ENCODE results near the gene LPIN1.

DNA sequence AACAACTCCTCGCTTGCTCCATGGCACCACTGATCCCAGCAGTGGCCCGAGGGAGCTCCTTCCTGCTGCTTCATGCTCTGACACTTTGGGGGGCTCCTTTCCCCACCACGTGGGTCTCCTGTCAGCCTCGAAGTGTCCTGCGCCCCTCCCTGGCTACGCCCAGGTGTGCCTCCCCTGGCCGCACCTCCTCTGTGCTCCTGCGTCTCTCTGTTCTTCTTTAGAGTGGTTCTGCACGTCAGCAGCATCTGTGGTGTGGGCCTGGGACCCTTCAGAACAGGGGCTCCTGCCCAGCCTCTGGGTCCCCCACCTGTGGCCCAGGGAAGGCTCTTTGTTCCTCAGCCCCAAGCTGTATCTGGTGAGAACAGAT is 49.7 kb upstream of the LPIN1 start:
- TF ChIP-seq, protein P1, sequence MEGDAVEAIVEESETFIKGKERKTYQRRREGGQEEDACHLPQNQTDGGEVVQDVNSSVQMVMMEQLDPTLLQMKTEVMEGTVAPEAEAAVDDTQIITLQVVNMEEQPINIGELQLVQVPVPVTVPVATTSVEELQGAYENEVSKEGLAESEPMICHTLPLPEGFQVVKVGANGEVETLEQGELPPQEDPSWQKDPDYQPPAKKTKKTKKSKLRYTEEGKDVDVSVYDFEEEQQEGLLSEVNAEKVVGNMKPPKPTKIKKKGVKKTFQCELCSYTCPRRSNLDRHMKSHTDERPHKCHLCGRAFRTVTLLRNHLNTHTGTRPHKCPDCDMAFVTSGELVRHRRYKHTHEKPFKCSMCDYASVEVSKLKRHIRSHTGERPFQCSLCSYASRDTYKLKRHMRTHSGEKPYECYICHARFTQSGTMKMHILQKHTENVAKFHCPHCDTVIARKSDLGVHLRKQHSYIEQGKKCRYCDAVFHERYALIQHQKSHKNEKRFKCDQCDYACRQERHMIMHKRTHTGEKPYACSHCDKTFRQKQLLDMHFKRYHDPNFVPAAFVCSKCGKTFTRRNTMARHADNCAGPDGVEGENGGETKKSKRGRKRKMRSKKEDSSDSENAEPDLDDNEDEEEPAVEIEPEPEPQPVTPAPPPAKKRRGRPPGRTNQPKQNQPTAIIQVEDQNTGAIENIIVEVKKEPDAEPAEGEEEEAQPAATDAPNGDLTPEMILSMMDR (IDR thresholded peaks at IDR 0.05 in 8 of 11, conservative IDR thresholded peaks at IDR 0.05 in 3 of 11), result no peak
- TF ChIP-seq POLR2A (IDR thresholded peaks at IDR 0.05) (no peak), POLR2AphosphoS5 (IDR thresholded peaks at IDR 0.05) (no peak)
